Lower leg skin (tissue), 4 donors: ENCODE results near the gene C1QTNF1. TPM values are rescaled to one million over a fixed set of nuclear protein-coding genes. Genes with fewer than 3 reads are reported as not detected.

Experiments used
- DNase-seq, 2 donors: peaks; one replicate each; pipeline ENCODE4 v3.0.0-alpha.2; 2019; ENCODE audit warnings: low spot score in 2 of 2
- H3K4me3 ChIP-seq: fragments of 200-600 bp; sonication (generic); 2 replicates; pipeline ENCODE4 v1.5.1; 2017; ENCODE audit warnings: mild to moderate bottlenecking, low read depth; ENCODE audit not compliant: poor library complexity, severe bottlenecking
- POLR2A ChIP-seq, 2 donors: fragments of 450-650 bp; IDR thresholded peaks; one replicate each; pipeline ENCODE4 v1.6.1; 2016 to 2017; ENCODE audit warnings: antibody characterized with exemption in 2 of 2, mild to moderate bottlenecking in 1 of 2, moderate library complexity in 1 of 2
- WGBS, 2 donors: methylation state at CpG; one replicate each; pipeline ENCODE4 v1.1.5; 2018; 5-methylcytosine and 5-hydroxymethylcytosine counted together
- intact Hi-C: fragments of 100-400 bp; cut with DNase I; formaldehyde crosslinking; loops from one replicate; pipeline ENCODE4 v1.15.0; 2023; ENCODE audit warnings: low total_unique reads
- total RNA-seq, 4 donors: library from RNA; depleted of rRNA; stranded (reverse); fragments of >200 nt; gene quantifications; one replicate each; pipeline ENCODE4 v1.1.0, GENCODE V29; 2016
- TF ChIP-seq, protein P1 (sequence below), 3 donors: fragments of 450-650 bp; IDR thresholded peaks; one replicate each; pipeline ENCODE4 v1.5.1; 2016; ENCODE audit warnings: antibody characterized with exemption in 3 of 3, mild to moderate bottlenecking in 3 of 3, moderate library complexity in 2 of 3

C1QTNF1 gene
- total RNA-seq, 4 donors from 2014 or later: 24.3 to 53.1 (median 29.5) TPM

- no peak for TF ChIP-seq POLR2A (IDR thresholded peaks at IDR 0.05)
- TF ChIP-seq, protein P1, sequence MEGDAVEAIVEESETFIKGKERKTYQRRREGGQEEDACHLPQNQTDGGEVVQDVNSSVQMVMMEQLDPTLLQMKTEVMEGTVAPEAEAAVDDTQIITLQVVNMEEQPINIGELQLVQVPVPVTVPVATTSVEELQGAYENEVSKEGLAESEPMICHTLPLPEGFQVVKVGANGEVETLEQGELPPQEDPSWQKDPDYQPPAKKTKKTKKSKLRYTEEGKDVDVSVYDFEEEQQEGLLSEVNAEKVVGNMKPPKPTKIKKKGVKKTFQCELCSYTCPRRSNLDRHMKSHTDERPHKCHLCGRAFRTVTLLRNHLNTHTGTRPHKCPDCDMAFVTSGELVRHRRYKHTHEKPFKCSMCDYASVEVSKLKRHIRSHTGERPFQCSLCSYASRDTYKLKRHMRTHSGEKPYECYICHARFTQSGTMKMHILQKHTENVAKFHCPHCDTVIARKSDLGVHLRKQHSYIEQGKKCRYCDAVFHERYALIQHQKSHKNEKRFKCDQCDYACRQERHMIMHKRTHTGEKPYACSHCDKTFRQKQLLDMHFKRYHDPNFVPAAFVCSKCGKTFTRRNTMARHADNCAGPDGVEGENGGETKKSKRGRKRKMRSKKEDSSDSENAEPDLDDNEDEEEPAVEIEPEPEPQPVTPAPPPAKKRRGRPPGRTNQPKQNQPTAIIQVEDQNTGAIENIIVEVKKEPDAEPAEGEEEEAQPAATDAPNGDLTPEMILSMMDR (IDR thresholded peaks at IDR 0.05): no peak
- DNase-seq: no peak
- no peak overlapping the region for H3K4me3 ChIP-seq
- intact Hi-C loops: no loop called here
- WGBS, 2 donors: 8 to 17% methylated on average over 28 to 40 of the region's 52 CpGs
Observed at GRCh38 chr17:79097226-79098055, 73.5 kb downstream of the C1QTNF1 start.

GRCh38 chr17:79098282-79098867 is 74.4 kb downstream of the C1QTNF1 start:
- 27 to 37% methylated on average over 14 to 15 of the region's 16 CpGs for WGBS, 2 donors
- intact Hi-C loops: no loop called here

More at GRCh38 chr17:79098282-79098867, 74.4 kb downstream of the C1QTNF1 start:
- TF ChIP-seq, protein P1 (IDR thresholded peaks at IDR 0.05): no peak
- no peak for DNase-seq
- no peak overlapping the region for H3K4me3 ChIP-seq

Other genes with a start within 250 kb of the C1QTNF1 start
- gene CYTH1, start 241.9 kb upstream of the C1QTNF1 start, total RNA-seq: 10 to 100 TPM; 53.7 to 79.4 (median 63.9) TPM
- gene USP36, start 183.4 kb upstream of the C1QTNF1 start, total RNA-seq: 10 to 100 TPM; 36.7 to 63.6 (median 45.2) TPM
- gene CEP295NL, start 121.0 kb upstream of the C1QTNF1 start, total RNA-seq: 1 to 10 TPM; 2.0 to 2.9 (median 2.6) TPM
- gene TIMP2, start 98.8 kb upstream of the C1QTNF1 start, total RNA-seq: 100 to 1,000 TPM in 2 of 4 donors, 10 to 100 TPM in 2; 69.7 to 203 (median 94.8) TPM
- gene LGALS3BP, start 44.2 kb upstream of the C1QTNF1 start, total RNA-seq: 10 to 100 TPM; 38.5 to 84.1 (median 45.7) TPM
- gene CANT1, start 14.4 kb upstream of the C1QTNF1 start, total RNA-seq: 10 to 100 TPM; 18.1 to 39.4 (median 28.4) TPM
- 10 to 100 TPM; 16.6 to 54.5 (median 26.3) TPM for gene ENGASE, start 50.7 kb downstream of the C1QTNF1 start, total RNA-seq